ENCODE results near the gene BEGAIN. TPM values are rescaled to one million over a fixed set of nuclear protein-coding genes. Genes with fewer than 3 reads are reported as not detected.
A peak's percentile ranks its signal among the peaks of the same experiment; 100 is the strongest.

The BEGAIN gene
- total RNA-seq, 1 experiment from 2014 or later = 17.1 TPM

- DNase-seq (ENCODE audit: low read depth) = no peak
These were observed 5.7 kb downstream of the BEGAIN start for GRCh38 chr14:100581228-100582145.

GRCh38 chr14:100580316-100581227 is 6.6 kb downstream of the BEGAIN start:
- DNase-seq (ENCODE audit: low read depth) = no peak

- DNase-seq (ENCODE audit: low read depth) = no peak
These were observed 8.7 kb downstream of the BEGAIN start for GRCh38 chr14:100578552-100578951.

GRCh38 chr14:100577986-100578431 is 9.2 kb downstream of the BEGAIN start:
- no peak for DNase-seq (ENCODE audit: low read depth)

GRCh38 chr14:100577321-100577985 is 9.8 kb downstream of the BEGAIN start:
- DNase-seq (ENCODE audit: low read depth) = no peak

GRCh38 chr14:100576091-100577085 is 10.8 kb downstream of the BEGAIN start:
- no peak for DNase-seq (ENCODE audit: low read depth)

- no peak for DNase-seq (ENCODE audit: low read depth)
These were observed 11.8 kb downstream of the BEGAIN start for GRCh38 chr14:100575266-100575995.

GRCh38 chr14:100574642-100575031 is 12.6 kb downstream of the BEGAIN start:
- no peak for DNase-seq (ENCODE audit: low read depth)

- DNase-seq (ENCODE audit: low read depth) = no peak
These were observed 13.2 kb downstream of the BEGAIN start for GRCh38 chr14:100573757-100574641.

- DNase-seq (ENCODE audit: low read depth) = no peak
These were observed 14.0 kb downstream of the BEGAIN start for GRCh38 chr14:100573002-100573756.

GRCh38 chr14:100572543-100572942 is 14.7 kb downstream of the BEGAIN start:
- no peak for DNase-seq (ENCODE audit: low read depth)

GRCh38 chr14:100571837-100572236 is 15.4 kb downstream of the BEGAIN start:
- DNase-seq (ENCODE audit: low read depth) = no peak

GRCh38 chr14:100570726-100571454 is 16.3 kb downstream of the BEGAIN start:
- DNase-seq (ENCODE audit: low read depth) = no peak

GRCh38 chr14:100569734-100570286 is 17.4 kb downstream of the BEGAIN start:
- no peak for DNase-seq (ENCODE audit: low read depth)

- DNase-seq (ENCODE audit: low read depth) = peak; percentile 39
These were observed 18.1 kb downstream of the BEGAIN start for GRCh38 chr14:100568998-100569733.
